ENCODE results near the gene PLEKHB1. TPM values are rescaled to one million over a fixed set of nuclear protein-coding genes. Genes with fewer than 3 reads are reported as not detected.

PLEKHB1 gene
- total and polyA plus RNA-seq, 4 donors, result 0.75 to 1.4 (median 1.1) TPM

DNA sequence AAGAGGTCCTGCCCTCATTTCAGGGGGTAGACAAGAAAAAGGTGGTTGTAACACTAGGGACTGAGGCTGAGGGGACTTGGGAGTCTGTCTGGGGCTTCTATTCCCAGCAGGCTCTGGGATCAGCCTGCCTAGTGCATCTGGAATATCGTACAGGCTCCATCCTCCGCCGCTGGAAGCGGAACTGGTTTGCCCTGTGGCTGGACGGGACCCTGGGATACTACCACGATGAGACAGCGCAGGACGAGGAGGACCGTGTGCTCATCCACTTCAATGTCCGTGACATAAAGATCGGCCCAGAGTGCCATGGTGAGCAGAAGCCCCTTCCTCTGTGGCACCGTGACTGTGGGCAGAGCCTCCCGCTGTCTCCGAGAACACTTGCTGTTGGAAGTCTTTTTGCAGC, 4.0 kb downstream of the PLEKHB1 start:
- DNase-seq (ENCODE audit: low spot score), result no peak
- no peak for TF ChIP-seq MAX (IDR thresholded peaks at IDR 0.05)
- no peak for TF ChIP-seq GABPA (IDR thresholded peaks at IDR 0.05 in 1 of 2, conservative IDR thresholded peaks at IDR 0.05 in 1 of 2)
- TF ChIP-seq JUND (IDR thresholded peaks at IDR 0.05), result no peak
- Histone ChIP-seq H3K4me1 (ENCODE audit: control insufficient read depth in 4 of 4, insufficient read depth in 4 of 4, low read length in 3 of 4) (peaks cover 0 to 8% (median 2%) of the 10 kb centered on the region in 4 donors), H3K27me3 (ENCODE audit: control insufficient read depth in 4 of 4, insufficient read depth in 4 of 4, low read length in 3 of 4) (no peaks in the 10 kb centered on the region), H3K9me3 (ENCODE audit: control insufficient read depth in 4 of 4, low read length in 3 of 4) (no peaks in the 10 kb centered on the region), H3K4me3 (ENCODE audit: low read depth in 1 of 3, low read length in 3 of 3) (no peak overlapping the region), H3K36me3 (ENCODE audit: control insufficient read depth in 4 of 4, insufficient read depth in 3 of 4, low read depth in 1 of 4, low read length in 3 of 4) (no peaks in the 10 kb centered on the region), H3K27ac (ENCODE audit: low read depth in 1 of 2, low read length in 2 of 2) (no peak overlapping the region), H3K9ac (ENCODE audit: low read depth in 1 of 2, low read length in 2 of 2) (no peak overlapping the region)
- WGBS, result 92% methylated on average over 14 of the region's 14 CpGs

DNA sequence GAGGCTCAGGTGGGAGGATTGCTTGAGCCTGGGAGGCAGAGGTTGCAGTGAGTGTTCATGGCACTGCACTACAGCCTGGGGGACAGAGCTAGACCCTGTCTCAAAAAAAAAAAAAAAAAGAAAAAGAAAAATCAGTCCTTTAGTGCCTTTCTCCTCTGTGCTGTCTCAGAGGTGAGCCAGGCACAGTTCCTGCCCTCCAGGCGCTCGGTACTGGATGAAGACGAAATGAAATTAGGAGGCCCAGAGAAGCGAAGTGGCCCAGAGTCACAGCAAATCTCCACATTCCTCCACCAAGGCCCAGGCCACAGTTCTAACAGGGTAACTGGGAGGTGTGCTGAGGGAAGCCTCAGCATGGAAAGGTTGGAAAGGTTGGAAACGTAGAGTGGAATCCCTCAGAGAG, 4.9 kb downstream of the PLEKHB1 start:
- Histone ChIP-seq H3K36me3 (ENCODE audit: control insufficient read depth in 4 of 4, insufficient read depth in 3 of 4, low read depth in 1 of 4, low read length in 3 of 4) (no peaks in the 10 kb centered on the region), H3K27ac (ENCODE audit: low read depth in 1 of 2, low read length in 2 of 2) (no peak overlapping the region), H3K4me1 (ENCODE audit: control insufficient read depth in 4 of 4, insufficient read depth in 4 of 4, low read length in 3 of 4) (peaks cover 0 to 8% (median 2%) of the 10 kb centered on the region in 4 donors), H3K27me3 (ENCODE audit: control insufficient read depth in 4 of 4, insufficient read depth in 4 of 4, low read length in 3 of 4) (no peaks in the 10 kb centered on the region), H3K9ac (ENCODE audit: low read depth in 1 of 2, low read length in 2 of 2) (no peak overlapping the region), H3K9me3 (ENCODE audit: control insufficient read depth in 4 of 4, low read length in 3 of 4) (no peaks in the 10 kb centered on the region), H3K4me3 (ENCODE audit: low read depth in 1 of 3, low read length in 3 of 3) (no peak overlapping the region)
- DNase-seq (ENCODE audit: low spot score), result no peak
- TF ChIP-seq, protein P1, sequence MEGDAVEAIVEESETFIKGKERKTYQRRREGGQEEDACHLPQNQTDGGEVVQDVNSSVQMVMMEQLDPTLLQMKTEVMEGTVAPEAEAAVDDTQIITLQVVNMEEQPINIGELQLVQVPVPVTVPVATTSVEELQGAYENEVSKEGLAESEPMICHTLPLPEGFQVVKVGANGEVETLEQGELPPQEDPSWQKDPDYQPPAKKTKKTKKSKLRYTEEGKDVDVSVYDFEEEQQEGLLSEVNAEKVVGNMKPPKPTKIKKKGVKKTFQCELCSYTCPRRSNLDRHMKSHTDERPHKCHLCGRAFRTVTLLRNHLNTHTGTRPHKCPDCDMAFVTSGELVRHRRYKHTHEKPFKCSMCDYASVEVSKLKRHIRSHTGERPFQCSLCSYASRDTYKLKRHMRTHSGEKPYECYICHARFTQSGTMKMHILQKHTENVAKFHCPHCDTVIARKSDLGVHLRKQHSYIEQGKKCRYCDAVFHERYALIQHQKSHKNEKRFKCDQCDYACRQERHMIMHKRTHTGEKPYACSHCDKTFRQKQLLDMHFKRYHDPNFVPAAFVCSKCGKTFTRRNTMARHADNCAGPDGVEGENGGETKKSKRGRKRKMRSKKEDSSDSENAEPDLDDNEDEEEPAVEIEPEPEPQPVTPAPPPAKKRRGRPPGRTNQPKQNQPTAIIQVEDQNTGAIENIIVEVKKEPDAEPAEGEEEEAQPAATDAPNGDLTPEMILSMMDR (IDR thresholded peaks at IDR 0.05; ENCODE audit: low read depth, low read length, missing input control), result no peak
- no peak for TF ChIP-seq FOXA1 (IDR thresholded peaks at IDR 0.05)
- no peak for TF ChIP-seq GABPA (IDR thresholded peaks at IDR 0.05 in 1 of 2, conservative IDR thresholded peaks at IDR 0.05 in 1 of 2)
- no peak for TF ChIP-seq NR2F2 (IDR thresholded peaks at IDR 0.05)
- 97% methylated on average over 5 of the region's 5 CpGs for WGBS

DNA sequence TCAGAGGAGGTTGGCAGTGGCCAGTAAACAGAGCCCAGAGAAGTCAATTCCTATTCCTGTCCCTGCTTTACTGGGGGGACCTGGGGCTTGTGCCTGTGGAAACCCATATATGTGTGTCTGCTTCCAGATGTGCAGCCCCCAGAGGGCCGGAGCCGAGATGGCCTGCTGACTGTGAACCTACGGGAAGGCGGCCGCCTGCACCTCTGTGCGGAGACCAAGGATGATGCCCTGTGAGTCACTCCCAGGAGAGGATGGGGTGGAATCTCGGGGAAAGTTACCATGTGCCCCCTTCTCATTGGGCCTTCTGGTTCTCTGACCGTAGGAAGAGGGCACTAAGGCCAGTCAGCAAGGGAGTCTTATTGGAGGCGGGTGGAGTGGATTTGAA, 5.3 kb downstream of the PLEKHB1 start:
- H3K9me3 ChIP-seq (ENCODE audit: control insufficient read depth in 4 of 4, low read length in 3 of 4), result no peaks in the 10 kb centered on the region
- H3K4me1 ChIP-seq (ENCODE audit: control insufficient read depth in 4 of 4, insufficient read depth in 4 of 4, low read length in 3 of 4), result peaks cover 0 to 8% (median 2%) of the 10 kb centered on the region in 4 donors
- no peak for DNase-seq (ENCODE audit: low spot score)
- H3K36me3 ChIP-seq (ENCODE audit: control insufficient read depth in 4 of 4, insufficient read depth in 3 of 4, low read depth in 1 of 4, low read length in 3 of 4), result no peaks in the 10 kb centered on the region
- WGBS, result 96% methylated on average over 9 of the region's 9 CpGs
- H3K4me3 ChIP-seq (ENCODE audit: low read depth in 1 of 3, low read length in 3 of 3), result no peak overlapping the region
- no peak overlapping the region for H3K9ac ChIP-seq (ENCODE audit: low read depth in 1 of 2, low read length in 2 of 2)
- H3K27ac ChIP-seq (ENCODE audit: low read depth in 1 of 2, low read length in 2 of 2), result no peak overlapping the region
- no peaks in the 10 kb centered on the region for H3K27me3 ChIP-seq (ENCODE audit: control insufficient read depth in 4 of 4, insufficient read depth in 4 of 4, low read length in 3 of 4)
- no peak for TF ChIP-seq FOXA2 (IDR thresholded peaks at IDR 0.05)
- no peak for TF ChIP-seq HNF4G (IDR thresholded peaks at IDR 0.05)
- TF ChIP-seq ATF3 (IDR thresholded peaks at IDR 0.05), result no peak
- TF ChIP-seq, protein P1 (IDR thresholded peaks at IDR 0.05; ENCODE audit: low read depth, low read length, missing input control), result no peak
- no peak for TF ChIP-seq REST (IDR thresholded peaks at IDR 0.05)
